ENCODE results near the gene FEZ2. TPM values are rescaled to one million over a fixed set of nuclear protein-coding genes. Genes with fewer than 3 reads are reported as not detected.

Gene FEZ2
- total RNA-seq, 1 donor from 2014 or later: 14.9 TPM

- no peak overlapping the region for H3K4me3 Mint-ChIP-seq
- H3K27me3 Mint-ChIP-seq (ENCODE audit: insufficient read depth): no peaks in the 10 kb centered on the region
- no peak overlapping the region for H3K27ac Mint-ChIP-seq
- H3K9me3 Mint-ChIP-seq: no peaks in the 10 kb centered on the region
- H3K36me3 Mint-ChIP-seq (ENCODE audit: low read depth): no peaks in the 10 kb centered on the region
- no peak for DNase-seq (ENCODE audit: low spot score)
- H3K4me1 Mint-ChIP-seq (ENCODE audit: low read depth): no peaks in the 10 kb centered on the region
- intact Hi-C loops (cut with micrococcal nuclease): loop anchor here (1.0 to 5.0 kb wide), 5 partner anchors 150 to 535 kb away; no protein-coding TSS in a partner anchor
Measured at GRCh38 chr2:36507408-36507812, 90.6 kb downstream of the FEZ2 start.

Other genes starting within 250 kb of the FEZ2 start
- gene CRIM1, start 242.4 kb downstream of the FEZ2 start, total RNA-seq: 15.3 and 17.6 TPM in 2 replicates
- gene VIT, start 98.5 kb upstream of the FEZ2 start, total RNA-seq: not detected in 2 replicates

Measured in activated T-helper 1 cell treated with anti-CD3 and anti-CD28 coated beads, Interleukin-12 subunit alpha, Interleukin-12 subunit beta, Interleukin-2, Interleukin-4 antibody, amounts not matched to agents 30 ng/mL and 10 ng/mL and 1 ng/mL, durations not matched to agents 14 hours and 24 hours and 36 hours (primary cell).